HEK293 (cell line): ENCODE measurements around the gene STX16.
A peak's percentile ranks its signal among the peaks of the same experiment; 100 is the strongest.

ENCODE experiments used
- CTCF ChIA-PET: fragments of 350-600 bp; formaldehyde crosslinking; extraction: SDS; loops from one replicate; lab custom pipeline; 2021; ENCODE audit warnings: antibody characterized with exemption; lab: Yijun Ruan, JAX
- POLR2A ChIA-PET: fragments of 300-600 bp; formaldehyde crosslinking; extraction: SDS; loops from one replicate; lab custom pipeline; 2020; ENCODE audit warnings: antibody characterized with exemption, inconsistent platforms; lab: Yijun Ruan, JAX
- H3K27ac ChIP-seq: fragments of 200-500 bp; sonication (Bioruptor generic); 2 replicates; pipeline ENCODE4 v1.5.1; 2014; ENCODE audit warnings: low read depth, low read length, control low read depth, inconsistent platforms; ENCODE audit errors: extremely low read depth
- H3K36me3 ChIP-seq, 2 experiments: fragments of 200-500 bp in 1 of 2; sonication (Bioruptor generic) in 1 of 2; 1 replicate in 1 of 2; 2 replicates in 1 of 2; pipeline ENCODE4 v1.5.1; 2014 to 2017; ENCODE audit warnings: inconsistent platforms in 2 of 2, low read length in 2 of 2; ENCODE audit not compliant: control insufficient read depth in 2 of 2, insufficient read depth in 1 of 2
- H3K4me1 ChIP-seq: fragments of 200-500 bp; sonication (Bioruptor generic); 2 replicates; pipeline ENCODE4 v1.5.1; 2014; ENCODE audit warnings: mild to moderate bottlenecking, low read length, inconsistent platforms; ENCODE audit not compliant: control insufficient read depth, insufficient read depth
- H3K4me3 ChIP-seq: 2 replicates; pipeline ENCODE4 v1.5.1; 2011; ENCODE audit warnings: low read depth, mild to moderate bottlenecking, control low read depth, low read length, moderate library complexity
- H3K9me3 ChIP-seq: fragments of 200-500 bp; sonication (Bioruptor generic); 2 replicates; pipeline ENCODE4 v1.5.1; 2014; ENCODE audit warnings: low read depth, low read length, inconsistent platforms; ENCODE audit not compliant: control insufficient read depth, insufficient read depth
- ELK4 ChIP-seq: IDR thresholded peaks from 2 replicates; pipeline ENCODE4 v1.6.1; 2011; ENCODE audit warnings: mild to moderate bottlenecking, low read depth, low read length, borderline replicate concordance
- GLIS2 ChIP-seq: fragments of 450-650 bp; formaldehyde crosslinking; IDR thresholded peaks from 2 replicates; pipeline ENCODE4 v1.5.1; 2016; ENCODE audit warnings: missing biosample characterization, missing genetic modification characterization
- HOXD13 ChIP-seq: sonication (generic); formaldehyde crosslinking; IDR thresholded peaks from 2 replicates; pipeline ENCODE4 v1.8.0; 2022; ENCODE audit warnings: missing genetic modification reagents, borderline replicate concordance
- MYNN ChIP-seq: fragments of 450-650 bp; formaldehyde crosslinking; IDR thresholded peaks from 2 replicates; pipeline ENCODE4 v1.5.1; 2016; ENCODE audit warnings: missing biosample characterization, missing genetic modification characterization, borderline replicate concordance
- REPIN1 ChIP-seq: fragments of 450-650 bp; formaldehyde crosslinking; IDR thresholded peaks from 2 replicates; pipeline ENCODE4 v1.5.1; 2017; ENCODE audit warnings: missing biosample characterization, missing genetic modification characterization, low read depth
- SCRT1 ChIP-seq: fragments of 450-650 bp; formaldehyde crosslinking; IDR thresholded peaks from 2 replicates; pipeline ENCODE4 v1.5.1; 2016; ENCODE audit warnings: missing biosample characterization, missing genetic modification characterization, borderline replicate concordance
- SCRT2 ChIP-seq: fragments of 450-650 bp; formaldehyde crosslinking; IDR thresholded peaks from 2 replicates; pipeline ENCODE4 v1.5.1; 2016; ENCODE audit warnings: missing biosample characterization, missing genetic modification characterization
- ZFHX2 ChIP-seq: fragments of 450-650 bp; formaldehyde crosslinking; conservative IDR thresholded peaks from 2 replicates; pipeline ENCODE4 v1.5.1; 2016; ENCODE audit warnings: missing biosample characterization, missing genetic modification characterization
- ZFP41 ChIP-seq: fragments of 450-650 bp; formaldehyde crosslinking; IDR thresholded peaks from 2 replicates; pipeline ENCODE4 v1.5.1; 2016; ENCODE audit warnings: missing biosample characterization, missing genetic modification characterization, borderline replicate concordance
- ZNF10 ChIP-seq: fragments of 450-650 bp; formaldehyde crosslinking; IDR thresholded peaks from 2 replicates; pipeline ENCODE4 v1.5.1; 2017; ENCODE audit warnings: missing biosample characterization, missing genetic modification characterization
- ZNF133 ChIP-seq: fragments of 450-650 bp; formaldehyde crosslinking; IDR thresholded peaks from 2 replicates; pipeline ENCODE4 v1.5.1; 2016; ENCODE audit warnings: missing biosample characterization, missing genetic modification characterization
- ZNF140 ChIP-seq: fragments of 450-650 bp; formaldehyde crosslinking; IDR thresholded peaks from 2 replicates; pipeline ENCODE4 v1.5.1; 2016; ENCODE audit warnings: missing biosample characterization, missing genetic modification characterization
- ZNF18 ChIP-seq: fragments of 450-650 bp; formaldehyde crosslinking; IDR thresholded peaks from 2 replicates; pipeline ENCODE4 v1.5.1; 2016; ENCODE audit warnings: missing biosample characterization, missing genetic modification characterization
- ZNF2 ChIP-seq: fragments of 450-650 bp; formaldehyde crosslinking; IDR thresholded peaks from 2 replicates; pipeline ENCODE4 v1.5.1; 2016; ENCODE audit warnings: missing biosample characterization, missing genetic modification characterization
- ZNF214 ChIP-seq: fragments of 450-650 bp; formaldehyde crosslinking; IDR thresholded peaks from 2 replicates; pipeline ENCODE4 v1.5.1; 2017; ENCODE audit warnings: missing biosample characterization, mild to moderate bottlenecking, missing genetic modification characterization, borderline replicate concordance
- ZNF239 ChIP-seq: fragments of 450-650 bp; formaldehyde crosslinking; IDR thresholded peaks from 2 replicates; pipeline ENCODE4 v1.5.1; 2016; ENCODE audit warnings: missing biosample characterization, missing genetic modification characterization
- ZNF292 ChIP-seq: fragments of 450-650 bp; formaldehyde crosslinking; IDR thresholded peaks from 2 replicates; pipeline ENCODE4 v1.5.1; 2016; ENCODE audit warnings: low read depth, missing biosample characterization, missing genetic modification characterization, borderline replicate concordance
- ZNF335 ChIP-seq: fragments of 450-650 bp; formaldehyde crosslinking; conservative IDR thresholded peaks from 2 replicates; pipeline ENCODE4 v1.5.1; 2016; ENCODE audit warnings: missing biosample characterization, missing genetic modification characterization
- ZNF341 ChIP-seq: fragments of 450-650 bp; formaldehyde crosslinking; IDR thresholded peaks from 2 replicates; pipeline ENCODE4; 2016; ENCODE audit warnings: low read depth, missing biosample characterization, missing genetic modification characterization
- ZNF416 ChIP-seq: fragments of 450-650 bp; formaldehyde crosslinking; IDR thresholded peaks from 2 replicates; pipeline ENCODE4 v1.5.1; 2016; ENCODE audit warnings: missing biosample characterization, missing genetic modification characterization
- ZNF426 ChIP-seq: fragments of 450-650 bp; formaldehyde crosslinking; IDR thresholded peaks from 2 replicates; pipeline ENCODE4 v1.5.1; 2017; ENCODE audit warnings: missing biosample characterization, missing genetic modification characterization, mild to moderate bottlenecking, inconsistent platforms, moderate library complexity
- ZNF473 ChIP-seq: fragments of 450-650 bp; formaldehyde crosslinking; IDR thresholded peaks from 2 replicates; pipeline ENCODE4 v1.5.1; 2017; ENCODE audit warnings: missing biosample characterization, missing genetic modification characterization
- ZNF548 ChIP-seq: fragments of 450-650 bp; formaldehyde crosslinking; IDR thresholded peaks from 2 replicates; pipeline ENCODE4 v1.5.1; 2016; ENCODE audit warnings: missing biosample characterization, missing genetic modification characterization
- ZNF558 ChIP-seq: fragments of 450-650 bp; formaldehyde crosslinking; IDR thresholded peaks from 2 replicates; pipeline ENCODE4 v1.5.1; 2016; ENCODE audit warnings: missing biosample characterization, missing genetic modification characterization
- ZNF610 ChIP-seq: fragments of 450-650 bp; formaldehyde crosslinking; IDR thresholded peaks from 2 replicates; pipeline ENCODE4 v1.5.1; 2016; ENCODE audit warnings: missing biosample characterization, missing genetic modification characterization, borderline replicate concordance
- ZNF677 ChIP-seq: fragments of 450-650 bp; IDR thresholded peaks from 2 replicates; pipeline ENCODE4 v1.5.0; 2018; ENCODE audit warnings: missing biosample characterization, mild to moderate bottlenecking, missing genetic modification characterization, moderate library complexity
- ZNF776 ChIP-seq: fragments of 450-650 bp; formaldehyde crosslinking; IDR thresholded peaks from 2 replicates; pipeline ENCODE4 v1.5.0; 2017; ENCODE audit warnings: missing biosample characterization, missing genetic modification characterization, borderline replicate concordance
- ZNF837 ChIP-seq: fragments of 450-650 bp; formaldehyde crosslinking; IDR thresholded peaks from 2 replicates; pipeline ENCODE4 v1.5.1; 2016; ENCODE audit warnings: missing biosample characterization, missing genetic modification characterization
- TF ChIP-seq, protein P1 (sequence below): fragments of 450-650 bp; formaldehyde crosslinking; IDR thresholded peaks from 2 replicates; pipeline ENCODE4 v1.5.1; 2016; ENCODE audit warnings: missing biosample characterization, missing genetic modification characterization

Gene STX16

DNA sequence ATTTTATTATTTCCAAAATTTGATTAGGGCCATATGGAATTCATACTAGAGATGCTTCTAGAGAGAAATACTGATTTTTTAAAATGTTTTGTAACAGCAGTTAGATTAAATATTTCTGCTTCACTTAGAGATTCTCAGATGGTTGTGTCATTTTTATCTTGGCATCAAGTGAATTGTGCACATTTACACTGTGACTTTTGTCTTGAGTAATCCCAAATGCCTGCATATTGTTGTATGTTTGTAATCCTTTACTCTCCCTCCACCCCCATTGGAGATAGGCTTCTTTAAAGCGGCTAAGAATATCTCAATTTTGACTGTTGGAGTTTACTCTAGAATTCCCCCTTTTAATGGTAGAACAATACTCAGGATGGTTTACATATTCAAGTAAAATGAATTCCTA lies 19.0 kb downstream of the STX16 start:
- POLR2A ChIA-PET: no interaction called here
- H3K9me3 ChIP-seq: no peaks in the 10 kb centered on the region
- no peak for TF ChIP-seq ZNF10 (tag by site-specific recombination)
- no peak for TF ChIP-seq ZNF133
- no peak for TF ChIP-seq GLIS2 (tag by site-specific recombination)
- no peak for TF ChIP-seq ZNF558
- no peak for TF ChIP-seq ZFP41
- TF ChIP-seq ZNF548 (tag by site-specific recombination): no peak
- no peak for TF ChIP-seq HOXD13 (CRISPR knock-in tag)
- no peak for TF ChIP-seq ELK4
- TF ChIP-seq ZNF426 (tag by site-specific recombination): no peak
- no peak for TF ChIP-seq ZNF335 (tag by site-specific recombination)
- no peak for TF ChIP-seq ZNF239 (tag by site-specific recombination)
- TF ChIP-seq ZNF18 (tag by site-specific recombination): no peak
- TF ChIP-seq ZNF2 (tag by site-specific recombination): no peak
- TF ChIP-seq ZNF677 (tag by site-specific recombination): no peak
- TF ChIP-seq ZNF776 (tag by site-specific recombination): no peak
- no peak for TF ChIP-seq ZNF140 (tag by site-specific recombination)
- no peak for TF ChIP-seq ZFHX2 (tag by site-specific recombination)
- TF ChIP-seq, all 188 proteins: peak for 0
- Histone ChIP-seq H3K4me3 (no peak overlapping the region), H3K36me3 (peaks cover 15 to 85% of the 10 kb centered on the region in 2 experiments), H3K27ac (no peak overlapping the region), H3K4me1 (no peaks in the 10 kb centered on the region)
- CTCF ChIA-PET: no interaction called here

DNA sequence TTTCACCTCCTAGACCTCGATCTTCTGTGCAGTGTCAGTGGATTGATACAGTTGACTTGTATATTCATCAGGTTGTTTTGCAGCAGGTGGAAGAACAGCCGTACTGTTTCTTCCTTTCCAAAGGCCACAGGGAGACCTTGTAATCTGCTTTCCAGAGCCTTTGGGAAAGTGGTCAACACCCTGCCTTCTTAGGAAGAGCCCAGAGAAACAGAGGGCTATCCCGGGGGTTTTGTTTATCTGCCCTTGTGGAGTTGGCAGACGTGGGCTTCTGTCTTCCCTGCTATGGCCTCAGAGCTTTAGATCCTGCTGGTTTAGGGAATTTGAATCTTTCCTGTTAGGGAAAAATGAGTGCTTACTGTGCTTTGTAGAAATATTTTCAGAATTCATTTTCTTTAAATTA lies 19.6 kb downstream of the STX16 start:
- no peak for TF ChIP-seq ZNF292
- TF ChIP-seq REPIN1 (tag by site-specific recombination): no peak
- peak; percentile 45 for TF ChIP-seq SCRT2 (tag by site-specific recombination)
- peak; percentile 50; the same call in 1 of the 2 replicates for TF ChIP-seq SCRT1
- ChIA-PET CTCF (interaction anchor here (0.6 kb wide), 1 partner anchor 144 kb away, joined by 4 read pairs; no protein-coding TSS in a partner anchor), POLR2A (no interaction called here)
- no peak overlapping the region for H3K27ac ChIP-seq
- no peaks in the 10 kb centered on the region for H3K4me1 ChIP-seq
- H3K36me3 ChIP-seq: peaks cover 15 to 86% of the 10 kb centered on the region in 2 experiments
- no peak overlapping the region for H3K4me3 ChIP-seq
- H3K9me3 ChIP-seq: no peaks in the 10 kb centered on the region

DNA sequence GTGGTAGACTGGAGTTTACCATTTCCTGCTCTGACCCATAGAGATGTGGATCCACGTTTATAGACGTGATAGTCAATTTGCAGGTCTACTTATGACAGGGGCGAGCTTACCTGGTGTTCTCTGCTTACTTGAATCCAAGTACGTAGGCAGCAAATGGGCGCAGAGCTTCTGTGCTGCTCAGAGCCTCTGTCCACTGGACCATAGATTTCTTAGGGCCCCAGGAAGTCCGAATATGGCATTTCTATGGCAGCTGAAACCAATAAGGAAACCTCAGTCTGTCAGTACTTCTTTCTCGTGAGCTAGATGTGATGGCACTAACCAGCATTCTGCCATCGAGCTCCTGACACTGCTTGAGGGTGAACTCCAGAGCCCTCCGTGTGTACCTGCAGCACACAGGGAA lies 22.0 kb downstream of the STX16 start:
- no peak for TF ChIP-seq MYNN (tag by site-specific recombination)
- no peak for TF ChIP-seq ZNF610 (tag by site-specific recombination)
- TF ChIP-seq, protein P1, sequence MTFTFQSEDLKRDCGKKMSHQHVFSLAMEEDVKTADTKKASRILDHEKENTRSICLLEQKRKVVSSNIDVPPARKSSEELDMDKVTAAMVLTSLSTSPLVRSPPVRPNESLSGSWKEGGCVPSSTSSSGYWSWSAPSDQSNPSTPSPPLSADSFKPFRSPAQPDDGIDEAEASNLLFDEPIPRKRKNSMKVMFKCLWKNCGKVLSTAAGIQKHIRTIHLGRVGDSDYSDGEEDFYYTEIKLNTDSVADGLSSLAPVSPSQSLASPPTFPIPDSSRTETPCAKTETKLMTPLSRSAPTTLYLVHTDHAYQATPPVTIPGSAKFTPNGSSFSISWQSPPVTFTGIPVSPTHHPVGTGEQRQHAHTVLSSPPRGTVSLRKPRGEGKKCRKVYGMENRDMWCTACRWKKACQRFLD: no peak
- no peak for TF ChIP-seq ZNF837 (tag by site-specific recombination)
- no peak for TF ChIP-seq ZNF341 (tag by site-specific recombination)
- no peak for TF ChIP-seq ZNF416 (tag by site-specific recombination)
- TF ChIP-seq ZNF239 (tag by site-specific recombination): no peak
- no peak for TF ChIP-seq ZNF214
- TF ChIP-seq ZNF473 (tag by site-specific recombination): no peak
- TF ChIP-seq, all 188 proteins: peak for 0
- H3K4me3 ChIP-seq: no peak overlapping the region
- no peak overlapping the region for H3K27ac ChIP-seq
- H3K36me3 ChIP-seq: peaks cover 10 to 91% of the 10 kb centered on the region in 2 experiments
- H3K4me1 ChIP-seq: no peaks in the 10 kb centered on the region
- CTCF ChIA-PET: no interaction called here
- no peaks in the 10 kb centered on the region for H3K9me3 ChIP-seq
- POLR2A ChIA-PET: no interaction called here
